OCI-LY7 (cell line): ENCODE measurements around the gene ZFYVE9. TPM values are rescaled to one million over a fixed set of nuclear protein-coding genes. Genes with fewer than 3 reads are reported as not detected.

Source experiments
- BruUV-seq: library from RNA; stranded (reverse); fragments of 400-500 nt; replicated peaks from 2 replicates; lab custom pipeline; 2021; lab: Mats Ljungman, UMichigan
- CTCF ChIA-PET: fragments of 300-600 bp; sonication (Branson Sonifier 250); formaldehyde crosslinking; loops from one replicate; lab custom pipeline; 2022; ENCODE audit warnings: antibody characterized with exemption; ENCODE audit not compliant: unreplicated experiment; lab: Charles Lee
- POLR2A ChIA-PET: fragments of 300-600 bp; sonication (Branson Sonifier 250); formaldehyde crosslinking; loops from one replicate; lab custom pipeline; 2022; ENCODE audit warnings: antibody characterized with exemption; lab: Charles Lee
- DNase-seq: peaks from one replicate; pipeline ENCODE4 v3.0.0-alpha.2; 2015; ENCODE audit warnings: low spot score
- H2AFZ ChIP-seq: fragments of 200-600 bp; sonication (generic), shearing (Covaris generic); 2 replicates; pipeline ENCODE4 v1.6.1; 2014; ENCODE audit warnings: mild to moderate bottlenecking, antibody characterized with exemption, low read length, moderate library complexity
- H3K27ac ChIP-seq: fragments of 200-600 bp; sonication (generic); 2 replicates; pipeline ENCODE4 v1.5.1; 2014; ENCODE audit warnings: mixed run types, low read depth, mild to moderate bottlenecking, moderate library complexity, low read length, inconsistent platforms; ENCODE audit not compliant: poor library complexity, severe bottlenecking
- H3K36me3 ChIP-seq: fragments of 200-600 bp; sonication (generic); 2 replicates; pipeline ENCODE4 v1.6.1; 2014; ENCODE audit warnings: mild to moderate bottlenecking, antibody characterized with exemption, low read length, moderate library complexity, mixed read lengths; ENCODE audit not compliant: insufficient read depth
- H3K4me1 ChIP-seq: fragments of 200-600 bp; sonication (generic); 2 replicates; pipeline ENCODE4 v1.5.1; 2014; ENCODE audit warnings: mild to moderate bottlenecking, low read length; ENCODE audit not compliant: insufficient read depth, poor library complexity, severe bottlenecking
- H3K4me2 ChIP-seq: fragments of 200-600 bp; sonication (generic); 2 replicates; pipeline ENCODE4 v1.6.1; 2014; ENCODE audit warnings: mild to moderate bottlenecking, low read length
- H3K4me3 ChIP-seq: fragments of 200-600 bp; sonication (generic); 2 replicates; pipeline ENCODE4 v1.5.1; 2014; ENCODE audit warnings: mild to moderate bottlenecking, low read depth, low read length; ENCODE audit not compliant: poor library complexity, severe bottlenecking
- H3K79me2 ChIP-seq: fragments of 200-600 bp; sonication (generic); 2 replicates; pipeline ENCODE4 v1.6.1; 2016; ENCODE audit warnings: low read depth, mild to moderate bottlenecking, low read length, moderate library complexity, mixed read lengths; ENCODE audit not compliant: insufficient read depth
- H3K9me2 ChIP-seq: fragments of 200-600 bp; sonication (generic); 2 replicates; pipeline ENCODE4 v1.6.1; 2016; ENCODE audit warnings: mild to moderate bottlenecking, low read length, mixed read lengths; ENCODE audit not compliant: insufficient read depth
- H3K9me3 ChIP-seq: fragments of 200-600 bp; sonication (generic); 2 replicates; pipeline ENCODE4 v1.6.1; 2014; ENCODE audit warnings: mild to moderate bottlenecking, mixed run types, low read length, mixed read lengths
- H4K20me1 ChIP-seq: fragments of 200-600 bp; sonication (generic); 2 replicates; pipeline ENCODE4 v1.6.1; 2014; ENCODE audit warnings: mild to moderate bottlenecking, antibody characterized with exemption, low read length, moderate library complexity, mixed read lengths; ENCODE audit not compliant: insufficient read depth
- EZH2phosphoT487 ChIP-seq: fragments of 200-600 bp; sonication (generic); IDR thresholded peaks from 2 replicates; pipeline ENCODE4 v1.6.1; 2018; ENCODE audit warnings: low read depth, borderline replicate concordance, mild to moderate bottlenecking, mixed run types, antibody characterized with exemption, low read length, moderate library complexity, mixed read lengths
- intact Hi-C: fragments of 100-400 bp; cut with micrococcal nuclease; formaldehyde crosslinking; loops from one replicate; pipeline ENCODE4 v1.10.0; 2022; ENCODE audit not compliant: unreplicated experiment
- total RNA-seq, 2 experiments: library from RNA; depleted of rRNA in 1 of 2; stranded (reverse); fragments of >200 nt in 1 of 2; shearing (Covaris generic) in 1 of 2; gene quantifications; 2 replicates each; pipeline ENCODE4 v1.2.3, GENCODE V29; 2014 to 2022
- TF ChIP-seq, protein P1 (sequence below): fragments of 200-600 bp; sonication (generic); conservative IDR thresholded peaks from 2 replicates; pipeline ENCODE4 v1.5.1; 2014; ENCODE audit warnings: mild to moderate bottlenecking, antibody characterized with exemption, low read length, moderate library complexity, mixed read lengths

The ZFYVE9 gene
- total RNA-seq, 2 experiments from 2014 or later: 3.7 to 5.6 TPM

GRCh38 chr1:52127181-52128180, 14.4 kb upstream of the ZFYVE9 start:
- Histone ChIP-seq H3K4me1 (no peaks in the 10 kb centered on the region), H4K20me1 (no peaks in the 10 kb centered on the region), H3K4me3 (no peak overlapping the region), H3K9me2 (no peaks in the 10 kb centered on the region), H3K9me3 (no peaks in the 10 kb centered on the region), H3K4me2 (no peak overlapping the region), H2AFZ (no peak overlapping the region), H3K79me2 (no peaks in the 10 kb centered on the region), H3K36me3 (no peaks in the 10 kb centered on the region), H3K27ac (no peak overlapping the region)
- BruUV-seq: no TSS peak
- ChIA-PET POLR2A (interaction anchor here (0.6 kb wide), 1 partner anchor 314 kb away, joined by 7 read pairs; no protein-coding TSS in a partner anchor), CTCF (interaction anchor here (0.6 kb wide), 1 partner anchor 621 kb away, joined by 3 read pairs; no protein-coding TSS in a partner anchor)
- DNase-seq: peak; percentile 43
- intact Hi-C loops: loop anchor here (2.0 to 5.0 kb wide), 2 partner anchors 169 to 560 kb away; no protein-coding TSS in a partner anchor
- TF ChIP-seq, protein P1, sequence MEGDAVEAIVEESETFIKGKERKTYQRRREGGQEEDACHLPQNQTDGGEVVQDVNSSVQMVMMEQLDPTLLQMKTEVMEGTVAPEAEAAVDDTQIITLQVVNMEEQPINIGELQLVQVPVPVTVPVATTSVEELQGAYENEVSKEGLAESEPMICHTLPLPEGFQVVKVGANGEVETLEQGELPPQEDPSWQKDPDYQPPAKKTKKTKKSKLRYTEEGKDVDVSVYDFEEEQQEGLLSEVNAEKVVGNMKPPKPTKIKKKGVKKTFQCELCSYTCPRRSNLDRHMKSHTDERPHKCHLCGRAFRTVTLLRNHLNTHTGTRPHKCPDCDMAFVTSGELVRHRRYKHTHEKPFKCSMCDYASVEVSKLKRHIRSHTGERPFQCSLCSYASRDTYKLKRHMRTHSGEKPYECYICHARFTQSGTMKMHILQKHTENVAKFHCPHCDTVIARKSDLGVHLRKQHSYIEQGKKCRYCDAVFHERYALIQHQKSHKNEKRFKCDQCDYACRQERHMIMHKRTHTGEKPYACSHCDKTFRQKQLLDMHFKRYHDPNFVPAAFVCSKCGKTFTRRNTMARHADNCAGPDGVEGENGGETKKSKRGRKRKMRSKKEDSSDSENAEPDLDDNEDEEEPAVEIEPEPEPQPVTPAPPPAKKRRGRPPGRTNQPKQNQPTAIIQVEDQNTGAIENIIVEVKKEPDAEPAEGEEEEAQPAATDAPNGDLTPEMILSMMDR: peak; percentile 81
- no peak for TF ChIP-seq EZH2phosphoT487

- Histone ChIP-seq H3K36me3 (no peaks in the 10 kb centered on the region), H2AFZ (peak overlapping the region; percentile 97; the same call in 1 of the 2 replicates), H3K27ac (no peak overlapping the region), H4K20me1 (no peaks in the 10 kb centered on the region), H3K79me2 (peaks cover 11% of the 10 kb centered on the region; the same call in 1 of the 2 replicates), H3K4me1 (peaks cover 30% of the 10 kb centered on the region), H3K4me2 (peak overlapping the region; percentile 37), H3K9me2 (no peaks in the 10 kb centered on the region), H3K4me3 (no peak overlapping the region), H3K9me3 (no peaks in the 10 kb centered on the region)
- ChIA-PET CTCF (interaction anchor here (0.6 kb wide), 1 partner anchor 888 kb away, joined by 3 read pairs; no protein-coding TSS in a partner anchor), POLR2A (no interaction called here)
- BruUV-seq: no TSS peak
- DNase-seq: peak; percentile 19
- intact Hi-C loops: loop anchor here (5.0 kb wide), 1 partner anchor 157 kb away; no protein-coding TSS in a partner anchor
- TF ChIP-seq, protein P1: no peak
- TF ChIP-seq EZH2phosphoT487: no peak
Measured at GRCh38 chr1:52139817-52140540, 1.9 kb upstream of the ZFYVE9 start.
